Bone marrow (tissue), 2 donors: ENCODE measurements around the gene NPHP4.

Experiments used
- DNase-seq, 2 donors: peaks; one replicate each; lab custom pipeline; 2025; lab: John Stamatoyannopoulos, UW

NPHP4 gene

GRCh38 chr1:5971471-5972197 lies 20.6 kb downstream of the NPHP4 start:
- no peak for DNase-seq

DNA sequence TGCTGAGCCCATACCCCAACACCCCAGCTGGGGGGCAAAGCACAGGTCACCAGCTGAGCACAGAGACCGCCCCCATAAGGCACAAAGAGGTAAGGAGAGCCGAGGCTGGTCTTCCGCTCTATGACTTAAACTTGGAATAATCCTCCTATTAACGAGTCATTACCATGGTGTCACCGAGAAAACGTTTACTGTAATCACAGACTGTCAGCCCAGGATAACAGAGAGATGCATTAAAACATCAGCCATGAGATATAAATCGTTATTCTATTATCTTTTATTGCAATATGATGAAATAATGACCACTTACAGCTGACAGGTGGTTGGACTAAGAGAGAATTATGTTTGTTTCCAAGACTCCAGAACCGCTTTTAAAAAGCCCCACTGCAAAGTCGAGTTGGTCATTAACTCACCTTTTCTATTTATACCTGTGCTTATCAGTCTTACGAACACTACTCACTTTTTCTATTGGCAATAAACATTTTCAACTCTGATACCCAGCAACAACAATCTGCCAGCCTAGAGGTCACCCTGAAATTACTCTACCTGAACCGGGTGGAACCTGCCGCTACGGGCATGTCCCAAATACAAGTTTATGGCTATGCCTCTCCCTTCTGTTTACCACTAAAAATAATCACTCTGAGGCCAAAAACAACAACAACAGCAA lies 21.5 kb downstream of the NPHP4 start:
- no peak for DNase-seq

DNA sequence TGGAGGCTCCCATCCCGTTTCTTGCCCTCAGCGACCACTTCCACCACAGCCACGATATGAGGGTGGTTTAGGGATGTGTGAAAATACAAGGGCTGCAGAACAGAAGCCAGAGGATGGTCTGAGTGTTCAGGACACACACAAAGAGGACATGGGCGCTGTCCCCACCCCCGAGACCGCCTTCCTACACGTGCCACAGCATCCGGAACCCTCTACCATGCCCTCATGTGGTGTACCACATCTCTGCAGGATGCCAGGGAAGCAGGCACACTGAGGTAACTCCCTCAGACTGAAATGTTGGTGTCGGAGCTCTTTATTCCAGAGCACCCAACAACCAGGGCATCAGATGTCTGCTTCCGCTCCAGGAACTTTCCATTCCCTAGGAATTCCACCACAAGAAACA lies 23.1 kb downstream of the NPHP4 start:
- no peak for DNase-seq

DNA sequence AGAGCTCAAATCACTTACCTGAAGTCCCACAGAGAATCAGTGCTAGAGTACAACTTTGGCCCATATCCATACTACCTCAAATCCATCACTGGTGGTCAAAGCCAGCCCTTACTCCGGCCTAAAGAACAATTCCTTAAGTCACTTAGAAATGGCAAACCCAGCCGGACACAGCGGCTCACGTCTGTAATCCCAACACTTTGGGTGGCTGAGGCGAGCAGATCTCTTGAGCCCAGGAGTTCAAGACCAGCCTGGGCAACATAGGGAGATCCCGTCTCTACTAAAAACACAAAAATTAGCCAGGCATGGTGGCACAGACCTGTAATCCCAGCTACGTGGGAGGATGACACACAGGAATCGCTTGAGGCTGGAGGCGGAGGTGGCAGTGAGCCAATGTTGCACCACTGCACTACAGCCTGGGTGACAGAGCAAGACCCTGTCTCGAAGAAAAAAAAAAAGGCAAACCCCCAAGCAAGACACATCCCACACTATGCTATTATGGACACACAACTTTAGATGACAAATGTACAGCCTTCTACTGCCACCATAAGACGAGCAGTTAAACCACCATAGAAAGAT lies 24.0 kb downstream of the NPHP4 start:
- no peak for DNase-seq

- no peak for DNase-seq
Measured at GRCh38 chr1:5967351-5968160, 24.7 kb downstream of the NPHP4 start.

DNA sequence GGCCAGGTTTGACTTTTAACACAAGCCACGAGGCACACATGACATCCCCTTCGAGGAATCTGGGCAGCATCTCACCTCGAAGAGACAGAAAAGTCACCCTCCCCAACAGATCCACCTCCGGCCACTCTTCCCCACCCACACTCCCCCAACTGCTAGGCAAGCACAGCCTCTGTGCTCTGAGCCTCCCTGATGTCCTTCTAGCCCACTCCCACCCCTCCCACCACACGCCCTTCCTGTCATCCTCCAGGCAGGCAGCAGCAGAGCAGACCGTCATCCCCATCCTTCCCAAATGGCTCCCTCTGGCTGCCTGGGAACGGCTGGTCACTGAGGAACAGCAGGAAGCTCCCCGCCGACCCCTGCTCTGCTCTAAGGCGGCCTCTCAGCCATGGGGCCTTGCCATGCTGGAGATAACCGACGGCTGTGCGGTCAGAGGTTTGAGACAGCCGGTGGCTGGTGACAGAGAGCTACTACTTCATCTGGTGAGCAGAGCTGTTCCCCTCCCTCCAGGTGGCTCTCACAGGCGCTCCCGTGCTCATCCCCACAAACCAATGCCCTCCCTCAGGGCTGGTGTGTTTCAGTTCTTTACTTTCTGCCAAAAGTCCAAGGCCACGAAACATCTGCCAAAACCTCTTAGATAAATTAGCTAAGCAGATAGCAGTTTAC lies 25.6 kb downstream of the NPHP4 start:
- DNase-seq, result no peak

GRCh38 chr1:5965586-5966131 lies 26.6 kb downstream of the NPHP4 start:
- no peak for DNase-seq

- DNase-seq, result no peak
Measured at GRCh38 chr1:5962265-5963105, 29.7 kb downstream of the NPHP4 start.

DNA sequence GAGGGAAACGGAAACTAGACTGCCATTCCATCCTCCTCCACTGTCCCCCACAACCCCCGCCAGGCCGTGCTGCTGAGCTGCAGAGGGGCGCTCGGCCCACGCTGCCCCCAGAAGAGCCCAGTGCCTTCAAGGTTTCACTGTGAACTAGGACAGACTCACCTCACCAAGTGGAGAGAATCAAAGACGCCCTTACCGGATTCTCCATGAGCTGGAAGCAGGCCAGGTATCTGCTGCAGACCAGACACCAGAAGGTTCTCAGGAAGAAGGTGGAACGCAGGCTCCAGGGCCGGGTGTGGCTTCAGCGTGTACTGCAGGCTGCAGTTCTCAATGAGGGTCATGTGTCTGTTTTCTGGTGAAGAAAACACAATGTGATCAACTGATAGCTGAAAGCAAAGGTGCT lies 30.6 kb downstream of the NPHP4 start:
- no peak for DNase-seq

DNA sequence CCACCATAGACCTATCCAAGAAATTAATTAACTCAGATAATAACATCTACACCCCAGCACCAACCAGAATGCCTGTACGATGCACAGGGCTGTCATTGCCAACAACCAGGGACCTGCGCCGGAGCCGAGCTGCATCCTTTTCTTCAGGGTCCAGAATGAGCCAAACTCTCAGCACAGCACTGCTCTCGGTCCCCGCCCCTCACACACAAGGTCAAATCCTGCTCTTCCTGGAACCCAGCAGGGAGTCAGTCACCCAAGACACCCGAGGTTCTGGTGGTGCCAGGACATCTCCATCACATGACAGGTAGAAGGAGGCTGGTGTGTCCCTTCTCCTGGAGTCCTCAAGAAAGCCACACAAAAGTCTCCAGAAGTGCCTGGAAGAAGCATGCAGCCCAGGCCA lies 31.9 kb downstream of the NPHP4 start:
- DNase-seq, result no peak

DNA sequence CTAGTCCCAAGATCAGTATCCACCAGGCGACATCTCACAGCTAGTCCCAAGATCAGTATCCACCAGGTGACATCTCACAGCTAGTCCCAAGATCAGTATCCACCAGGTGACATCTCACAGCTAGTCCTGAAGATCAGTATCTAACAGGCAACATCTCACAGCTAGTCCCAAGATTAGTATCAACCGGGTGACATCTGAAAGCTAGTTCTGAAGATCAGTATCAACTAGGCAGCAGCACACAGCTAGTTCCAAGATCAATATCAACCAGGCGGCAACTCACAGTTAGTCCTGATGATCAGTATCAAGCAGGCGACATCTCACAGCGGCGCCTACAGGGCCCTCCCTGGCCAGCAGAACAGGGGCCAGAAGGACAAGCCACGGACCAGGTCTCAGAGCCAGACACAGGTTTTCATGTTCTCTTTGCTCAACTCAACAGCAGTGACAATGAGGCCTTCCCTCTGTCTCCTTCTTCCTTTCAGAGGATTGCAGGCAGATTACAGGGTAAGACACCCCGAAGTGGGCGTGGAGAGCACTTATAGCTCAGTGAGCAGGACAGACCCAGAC lies 32.5 kb downstream of the NPHP4 start:
- no peak for DNase-seq

- no peak for DNase-seq
Measured at GRCh38 chr1:5959087-5959486, 33.1 kb downstream of the NPHP4 start.

- DNase-seq, result no peak
Measured at GRCh38 chr1:5956022-5956830, 36.0 kb downstream of the NPHP4 start.

- no peak for DNase-seq
Measured at GRCh38 chr1:5955479-5955977, 36.7 kb downstream of the NPHP4 start.

DNA sequence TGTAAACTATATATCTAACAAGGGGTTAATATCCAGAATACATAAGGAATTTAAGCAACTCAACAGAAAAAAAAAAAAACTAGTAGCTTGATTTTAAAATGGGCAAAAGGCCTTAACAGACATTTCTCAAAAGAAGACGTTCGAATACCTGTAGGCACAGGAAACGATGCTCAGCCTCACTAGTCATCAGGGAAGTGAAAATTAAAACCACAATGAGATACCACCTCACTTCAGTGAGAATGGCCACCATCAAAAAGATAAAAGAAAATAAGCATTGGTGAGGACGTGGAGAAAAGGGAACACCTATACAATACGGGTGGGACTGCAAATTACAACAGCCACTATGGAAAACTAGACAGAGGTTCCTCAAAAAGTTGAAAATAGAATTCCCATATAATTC lies 37.3 kb downstream of the NPHP4 start:
- DNase-seq, result no peak

DNA sequence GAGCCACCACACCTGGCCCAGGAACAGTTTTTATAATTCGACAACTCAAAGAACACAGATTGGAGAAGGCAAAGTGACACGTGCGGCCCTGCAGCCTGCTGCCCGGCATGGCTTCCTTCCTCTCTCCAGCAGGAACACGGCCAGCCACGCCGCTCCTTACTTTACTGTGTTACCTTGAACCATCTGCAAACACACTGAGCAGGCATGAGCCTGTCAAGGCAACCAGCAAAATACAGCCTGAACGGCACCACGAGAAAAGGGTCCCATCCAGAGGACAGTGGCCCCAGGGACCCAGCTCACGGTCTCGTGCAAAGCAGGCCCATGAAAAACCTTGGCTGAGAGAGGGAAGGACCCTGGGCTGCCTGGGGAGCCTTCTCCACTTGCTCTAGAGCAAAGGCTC lies 38.8 kb downstream of the NPHP4 start:
- DNase-seq, result no peak

DNA sequence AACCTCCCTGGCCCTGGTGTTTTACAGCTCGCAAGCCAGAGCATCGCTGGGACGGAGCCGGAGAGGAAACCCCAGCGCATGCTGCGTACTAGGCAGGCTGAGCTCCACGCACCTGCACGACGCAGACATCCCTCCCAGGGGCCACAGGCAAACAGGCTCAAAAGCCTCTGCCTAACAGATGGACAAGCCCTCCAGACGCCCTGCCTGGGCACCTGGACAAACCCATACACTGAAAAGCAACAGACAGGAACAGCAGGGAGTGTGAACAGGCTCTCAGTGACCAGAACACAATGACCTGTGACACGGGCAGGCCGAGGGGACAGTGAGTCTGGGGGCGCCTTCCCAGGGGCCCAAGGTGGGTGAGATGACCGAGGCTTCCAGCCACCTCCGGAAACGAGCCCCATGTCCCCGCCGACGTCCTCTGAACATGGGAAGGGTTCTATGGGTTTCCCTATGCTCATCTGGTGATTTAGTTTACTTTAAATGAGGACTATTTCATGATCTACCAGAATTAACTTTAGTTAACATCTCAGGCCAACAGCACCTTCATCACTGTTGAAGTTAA lies 40.3 kb downstream of the NPHP4 start:
- DNase-seq, result no peak

DNA sequence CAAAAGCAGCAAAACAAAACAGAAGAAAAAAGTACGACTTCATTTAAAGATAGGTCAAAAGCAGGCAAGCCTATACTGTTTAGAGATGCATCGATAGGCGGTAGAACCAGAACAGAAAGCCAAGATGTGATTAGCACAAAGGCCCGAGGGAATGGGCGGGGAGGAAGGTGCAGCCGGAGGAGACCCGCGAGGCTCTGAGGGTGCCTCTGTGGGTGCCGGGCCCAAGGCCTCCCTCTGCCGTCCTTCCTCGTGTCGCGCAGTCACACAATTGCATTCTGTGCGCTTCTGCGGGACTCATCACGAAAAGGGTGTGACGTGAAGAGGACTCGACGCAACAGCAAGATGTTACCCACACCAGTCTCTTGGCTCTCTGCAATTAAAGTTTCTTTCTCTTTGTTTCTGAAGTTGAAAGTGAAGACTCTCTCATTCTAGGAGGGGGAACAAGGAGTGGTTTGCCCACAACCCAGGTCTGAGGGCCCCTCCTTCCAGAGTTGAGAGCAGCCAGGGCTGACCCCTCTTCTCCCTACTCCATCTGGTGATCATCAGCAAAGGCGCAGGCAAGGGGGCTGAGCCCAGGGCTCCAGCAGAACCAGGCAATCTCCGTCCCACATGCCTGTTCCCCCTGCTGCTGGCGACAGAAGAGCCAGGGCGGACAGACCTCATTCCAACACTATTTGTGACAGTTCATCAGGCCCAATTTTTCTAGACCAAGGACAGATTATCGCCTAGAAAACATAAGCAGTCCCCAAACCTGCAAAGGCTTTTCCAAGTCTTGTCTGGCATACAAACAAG lies 41.0 kb downstream of the NPHP4 start:
- DNase-seq, result no peak
